ENCODE results near the gene SAP25. TPM values are rescaled to one million over a fixed set of nuclear protein-coding genes. Genes with fewer than 3 reads are reported as not detected.
"Not testable (repeated sequence)": the region's sequence is repeated elsewhere in the genome, so short reads cannot be mapped to it uniquely, and the experiment has no call there.

Gene SAP25
- total RNA-seq, 2 experiments from 2014 or later, result 52.0 to 53.4 TPM

DNA sequence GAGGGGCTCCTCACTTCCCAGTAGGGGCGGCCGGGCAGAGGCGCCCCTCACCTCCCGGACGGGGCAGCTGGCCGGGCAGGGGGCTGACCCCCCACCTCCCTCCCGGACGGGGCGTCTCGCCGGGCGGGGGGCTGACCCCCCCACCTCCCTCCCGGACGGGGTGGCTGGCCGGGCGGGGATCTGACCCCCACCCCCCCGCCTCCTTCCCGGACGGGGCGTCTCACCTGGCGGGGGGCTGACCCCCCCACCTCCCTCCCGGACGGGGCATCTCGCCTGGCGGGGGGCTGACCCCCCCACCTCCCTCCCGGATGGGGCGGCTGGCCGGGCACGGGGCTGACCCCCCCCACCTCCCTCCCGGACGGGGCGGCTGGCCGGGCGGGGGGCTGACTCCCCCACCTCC lies 50.5 kb downstream of the SAP25 start:
- ATAC-seq (ENCODE audit: poor library complexity); H3K4me3 Mint-ChIP-seq; intact Hi-C loops (cut with DNase I, micrococcal nuclease); DNase-seq; H3K4me3 ChIP-seq (ENCODE audit: low read length); H3K27ac ChIP-seq (ENCODE audit: low read depth in 1 of 2, low read length in 2 of 2); H3K36me3 Mint-ChIP-seq (ENCODE audit: low read depth); H3K9me3 Mint-ChIP-seq; H3K4me1 Mint-ChIP-seq (ENCODE audit: low read depth); H3K27ac Mint-ChIP-seq; POLR2A ChIA-PET; H3K36me3 ChIP-seq (ENCODE audit: insufficient read depth, low read length); H3K9me3 ChIP-seq (ENCODE audit: control insufficient read depth in 1 of 2, insufficient read depth in 1 of 2, low read length in 2 of 2); H3K27me3 Mint-ChIP-seq; H3K27me3 ChIP-seq (ENCODE audit: control insufficient read depth in 1 of 2, insufficient read depth in 2 of 2, low read length in 2 of 2); CTCF ChIA-PET; H3K4me1 ChIP-seq (ENCODE audit: insufficient read depth, low read length): not testable (repeated sequence)

Other genes with a start within 250 kb of the SAP25 start
- gene PILRB, start 215.8 kb downstream of the SAP25 start, total RNA-seq, result 10 to 100 TPM; 56.4 to 67.6 TPM
- 1 to 10 TPM; 4.6 to 5.3 TPM for gene PILRA, start 200.4 kb downstream of the SAP25 start, total RNA-seq
- gene ZCWPW1, start 145.2 kb downstream of the SAP25 start, total RNA-seq, result 1 to 10 TPM; 4.4 to 6.5 TPM
- 10 to 100 TPM; 52.6 to 57.0 TPM for gene MEPCE, start 144.1 kb downstream of the SAP25 start, total RNA-seq
- 10 to 100 TPM; 42.9 to 47.0 TPM for gene PPP1R35, start 137.4 kb downstream of the SAP25 start, total RNA-seq
- under 1 TPM; 0.64 to 0.93 TPM for gene SPACDR, start 109.6 kb downstream of the SAP25 start, total RNA-seq
- 10 to 100 TPM; 34.6 to 36.5 TPM for gene TSC22D4, start 94.7 kb downstream of the SAP25 start, total RNA-seq
- under 1 TPM; 0.66 to 0.75 TPM for gene NYAP1, start 90.0 kb downstream of the SAP25 start, total RNA-seq
- 1 to 10 TPM; 6.6 to 9.9 TPM for gene AGFG2, start 34.7 kb downstream of the SAP25 start, total RNA-seq
- 100 to 1,000 TPM; 313 to 317 TPM for gene LRCH4, start 12.2 kb upstream of the SAP25 start, total RNA-seq
- under 1 TPM; 0.66 to 0.78 TPM for gene FBXO24, start 12.4 kb upstream of the SAP25 start, total RNA-seq
- gene PCOLCE, start 28.5 kb upstream of the SAP25 start, total RNA-seq, result 1 to 10 TPM; 6.7 to 7.5 TPM
- gene MOSPD3, start 38.6 kb upstream of the SAP25 start, total RNA-seq, result 10 to 100 TPM in 1 of 2 experiments, 1 to 10 TPM in 1; 8.5 to 10.9 TPM
- 1 to 10 TPM; 1.7 to 2.3 TPM for gene TFR2, start 67.7 kb upstream of the SAP25 start, total RNA-seq
- not detected for gene ACTL6B, start 82.5 kb upstream of the SAP25 start, total RNA-seq
- gene GNB2, start 99.8 kb upstream of the SAP25 start, total RNA-seq, result 10 to 100 TPM; 87.8 to 91.9 TPM
- gene GIGYF1, start 120.3 kb upstream of the SAP25 start, total RNA-seq, result 10 to 100 TPM; 75.5 to 78.8 TPM
- gene POP7, start 132.2 kb upstream of the SAP25 start, total RNA-seq, result 1 to 10 TPM; 7.4 to 7.5 TPM
- gene EPO, start 146.6 kb upstream of the SAP25 start, total RNA-seq, result not detected
- gene ZAN, start 159.7 kb upstream of the SAP25 start, total RNA-seq, result not detected

Measured in CD4-positive, alpha-beta T cell (primary cell).